HG03045 (cell line): Measurements from ENCODE around the gene ITIH1.
"Not testable (repeated sequence)": the region's sequence is repeated elsewhere in the genome, so short reads cannot be mapped to it uniquely, and the experiment has no call there.

ENCODE experiments used
- ATAC-seq: cut with Tn5 transposase; IDR thresholded peaks from one replicate; pipeline ENCODE4 v1.9.1; 2021; ENCODE audit warnings: mild to moderate bottlenecking, moderate library complexity; ENCODE audit not compliant: unreplicated experiment

ITIH1 gene

GRCh38 chr3:52774901-52775864, 2.2 kb upstream of the ITIH1 start:
- ATAC-seq: no peak

- ATAC-seq: no peak
Observed at GRCh38 chr3:52775877-52776276, 1.5 kb upstream of the ITIH1 start.

GRCh38 chr3:52776486-52776885, 913 bp upstream of the ITIH1 start:
- ATAC-seq: not testable (repeated sequence)

GRCh38 chr3:52777959-52778805, 783 bp downstream of the ITIH1 start:
- ATAC-seq: no peak

- ATAC-seq: peak; percentile 53
Observed at GRCh38 chr3:52779011-52779836, 1.8 kb downstream of the ITIH1 start.

GRCh38 chr3:52779837-52780585, 2.6 kb downstream of the ITIH1 start:
- no peak for ATAC-seq

- no peak for ATAC-seq
Observed at GRCh38 chr3:52781741-52782140, 4.3 kb downstream of the ITIH1 start.

- no peak for ATAC-seq
Observed at GRCh38 chr3:52782412-52783210, 5.2 kb downstream of the ITIH1 start.

GRCh38 chr3:52783211-52783555, 5.8 kb downstream of the ITIH1 start:
- ATAC-seq: no peak

GRCh38 chr3:52784021-52784621, 6.7 kb downstream of the ITIH1 start:
- ATAC-seq: no peak

- no peak for ATAC-seq
Observed at GRCh38 chr3:52784931-52785590, 7.7 kb downstream of the ITIH1 start.

- ATAC-seq: no peak
Observed at GRCh38 chr3:52786330-52787215, 9.2 kb downstream of the ITIH1 start.

- ATAC-seq: no peak
Observed at GRCh38 chr3:52787246-52787645, 9.8 kb downstream of the ITIH1 start.

- ATAC-seq: no peak
Observed at GRCh38 chr3:52787672-52788625, 10.6 kb downstream of the ITIH1 start.

GRCh38 chr3:52788890-52789745, 11.7 kb downstream of the ITIH1 start:
- no peak for ATAC-seq

GRCh38 chr3:52789746-52790040, 12.3 kb downstream of the ITIH1 start:
- no peak for ATAC-seq
